Measurements from ENCODE around the gene FLRT1.

- no peak for TF ChIP-seq CTCF (IDR thresholded peaks at IDR 0.05; ENCODE audit: low read length)
- TF ChIP-seq EZH2 (optimal IDR thresholded peaks at IDR 0.05; ENCODE audit: low read depth, low read length) = no peak
These were observed 1.4 kb downstream of the FLRT1 start for GRCh38 chr11:64037027-64037634.
